HG03025 (cell line): ENCODE results near the gene GPR137.
"Not testable (repeated sequence)": the region's sequence is repeated elsewhere in the genome, so short reads cannot be mapped to it uniquely, and the experiment has no call there.

ENCODE experiments used
- ATAC-seq: cut with Tn5 transposase; IDR thresholded peaks from one replicate; pipeline ENCODE4 v1.9.1; 2021; ENCODE audit warnings: mild to moderate bottlenecking, moderate library complexity; ENCODE audit not compliant: unreplicated experiment, low FRiP score

The GPR137 gene

GRCh38 chr11:64298966-64299846 is 13.6 kb downstream of the GPR137 start:
- no peak for ATAC-seq

- ATAC-seq: no peak
Measured at GRCh38 chr11:64299847-64300648, 14.4 kb downstream of the GPR137 start, which contains the start of gene CATSPERZ. CATSPERZ (plus strand) TSS chr11:64300358; CDS start chr11:64300411, 53 bp downstream.

- no peak for ATAC-seq
Measured at GRCh38 chr11:64303109-64304031, 17.7 kb downstream of the GPR137 start.

GRCh38 chr11:64304032-64304315 is 18.3 kb downstream of the GPR137 start:
- ATAC-seq: no peak

- peak; percentile 11 for ATAC-seq
Measured at GRCh38 chr11:64304316-64305072, 18.8 kb downstream of the GPR137 start.

- peak; percentile 63 for ATAC-seq
Measured at GRCh38 chr11:64305075-64305690, 19.5 kb downstream of the GPR137 start, which contains the start of gene ESRRA. ESRRA (plus strand) TSS chr11:64305524; CDS start chr11:64307180, 1,656 bp downstream.

GRCh38 chr11:64305691-64306562 is 20.3 kb downstream of the GPR137 start:
- ATAC-seq: peak; percentile 25

GRCh38 chr11:64306563-64306875 is 20.9 kb downstream of the GPR137 start:
- ATAC-seq: no peak

- ATAC-seq: no peak
Measured at GRCh38 chr11:64306876-64307622, 21.4 kb downstream of the GPR137 start.

GRCh38 chr11:64307795-64308194 is 22.1 kb downstream of the GPR137 start:
- ATAC-seq: not testable (repeated sequence)

GRCh38 chr11:64312947-64313346 is 27.3 kb downstream of the GPR137 start:
- ATAC-seq: no peak

- ATAC-seq: no peak
Measured at GRCh38 chr11:64313491-64314145, 28.0 kb downstream of the GPR137 start.

GRCh38 chr11:64314146-64314804 is 28.6 kb downstream of the GPR137 start:
- no peak for ATAC-seq

- ATAC-seq: no peak
Measured at GRCh38 chr11:64314805-64315561, 29.3 kb downstream of the GPR137 start.

GRCh38 chr11:64315667-64316526 is 30.2 kb downstream of the GPR137 start:
- not testable (repeated sequence) for ATAC-seq
